GM06990 (cell line): Measurements from ENCODE around the gene MAGI1.

ENCODE experiments used
- DNase-seq: peaks from one replicate; pipeline ENCODE4 v3.0.0-alpha.2; 2011; ENCODE audit not compliant: insufficient read length; ENCODE audit errors: extremely low read depth
- H3K27me3 ChIP-seq: replicated peaks from 2 replicates; pipeline ENCODE4 v1.6.0; 2011; ENCODE audit warnings: low read length; ENCODE audit not compliant: control insufficient read depth, insufficient read depth
- H3K36me3 ChIP-seq: 2 replicates; pipeline ENCODE4 v1.5.1; 2011; ENCODE audit warnings: low read length; ENCODE audit not compliant: control insufficient read depth, insufficient read depth
- H3K4me3 ChIP-seq: replicated peaks from 2 replicates; pipeline ENCODE4 v1.5.1; 2011; ENCODE audit warnings: low read depth, mild to moderate bottlenecking, control low read depth, low read length
- TF ChIP-seq, protein P1 (sequence below): IDR thresholded peaks from 2 replicates; pipeline ENCODE4 v1.5.1; 2011; ENCODE audit warnings: low read length, control low read depth, mild to moderate bottlenecking, inconsistent platforms; ENCODE audit not compliant: insufficient read depth, poor library complexity, severe bottlenecking

MAGI1 gene

GRCh38 chr3:65928110-65928509 is 110.6 kb downstream of the MAGI1 start:
- TF ChIP-seq, protein P1, sequence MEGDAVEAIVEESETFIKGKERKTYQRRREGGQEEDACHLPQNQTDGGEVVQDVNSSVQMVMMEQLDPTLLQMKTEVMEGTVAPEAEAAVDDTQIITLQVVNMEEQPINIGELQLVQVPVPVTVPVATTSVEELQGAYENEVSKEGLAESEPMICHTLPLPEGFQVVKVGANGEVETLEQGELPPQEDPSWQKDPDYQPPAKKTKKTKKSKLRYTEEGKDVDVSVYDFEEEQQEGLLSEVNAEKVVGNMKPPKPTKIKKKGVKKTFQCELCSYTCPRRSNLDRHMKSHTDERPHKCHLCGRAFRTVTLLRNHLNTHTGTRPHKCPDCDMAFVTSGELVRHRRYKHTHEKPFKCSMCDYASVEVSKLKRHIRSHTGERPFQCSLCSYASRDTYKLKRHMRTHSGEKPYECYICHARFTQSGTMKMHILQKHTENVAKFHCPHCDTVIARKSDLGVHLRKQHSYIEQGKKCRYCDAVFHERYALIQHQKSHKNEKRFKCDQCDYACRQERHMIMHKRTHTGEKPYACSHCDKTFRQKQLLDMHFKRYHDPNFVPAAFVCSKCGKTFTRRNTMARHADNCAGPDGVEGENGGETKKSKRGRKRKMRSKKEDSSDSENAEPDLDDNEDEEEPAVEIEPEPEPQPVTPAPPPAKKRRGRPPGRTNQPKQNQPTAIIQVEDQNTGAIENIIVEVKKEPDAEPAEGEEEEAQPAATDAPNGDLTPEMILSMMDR = no peak
- no peak overlapping the region for H3K4me3 ChIP-seq
- no peaks in the 10 kb centered on the region for H3K36me3 ChIP-seq
- DNase-seq = no peak
- no peaks in the 10 kb centered on the region; the same call in 1 of the 2 replicates for H3K27me3 ChIP-seq

- Histone ChIP-seq H3K4me3 (no peak overlapping the region), H3K27me3 (no peaks in the 10 kb centered on the region; the same call in 1 of the 2 replicates), H3K36me3 (no peaks in the 10 kb centered on the region)
- DNase-seq = no peak
- TF ChIP-seq, protein P1 = no peak
These were observed 111.1 kb downstream of the MAGI1 start for GRCh38 chr3:65927576-65927975.

- TF ChIP-seq, protein P1 = no peak
- Histone ChIP-seq H3K36me3 (no peaks in the 10 kb centered on the region), H3K4me3 (no peak overlapping the region), H3K27me3 (no peaks in the 10 kb centered on the region; the same call in 1 of the 2 replicates)
- no peak for DNase-seq
These were observed 113.3 kb downstream of the MAGI1 start for GRCh38 chr3:65925254-65925954.

DNA sequence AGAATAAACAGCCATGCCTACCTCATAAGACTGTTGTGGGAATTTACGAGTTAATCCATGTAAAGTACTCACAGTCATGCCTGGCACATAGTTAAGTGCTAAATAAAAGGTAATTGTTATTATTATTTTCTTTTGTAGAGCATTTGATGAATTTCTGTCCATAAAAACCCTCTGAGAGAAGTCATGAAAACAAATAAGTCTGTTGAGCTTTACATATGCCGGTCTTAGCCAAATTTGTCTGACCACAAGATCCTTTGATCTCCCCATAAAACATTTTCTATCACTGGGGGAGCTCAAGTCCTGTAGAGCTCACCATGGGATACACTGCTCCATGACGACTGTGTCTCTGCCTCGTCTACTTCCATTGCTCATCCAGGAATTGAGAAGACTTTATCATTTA is 114.0 kb downstream of the MAGI1 start:
- Histone ChIP-seq H3K36me3 (no peaks in the 10 kb centered on the region), H3K27me3 (no peaks in the 10 kb centered on the region; the same call in 1 of the 2 replicates), H3K4me3 (no peak overlapping the region)
- no peak for DNase-seq
- TF ChIP-seq, protein P1 = no peak

- no peaks in the 10 kb centered on the region for H3K27me3 ChIP-seq
- TF ChIP-seq, protein P1 = no peak
- H3K36me3 ChIP-seq = no peaks in the 10 kb centered on the region
- DNase-seq = no peak
- no peak overlapping the region for H3K4me3 ChIP-seq
These were observed 116.3 kb downstream of the MAGI1 start for GRCh38 chr3:65922441-65922840.
